Bronchial epithelial cell (primary cell): ENCODE data around the gene NAT16. TPM values are rescaled to one million over a fixed set of nuclear protein-coding genes. Genes with fewer than 3 reads are reported as not detected.
A peak's percentile ranks its signal among the peaks of the same experiment; 100 is the strongest.

Source experiments
- DNase-seq: peaks from one replicate; pipeline ENCODE4 v3.0.0-alpha.2; 2010; ENCODE audit warnings: low read depth
- FAIRE-seq: peaks from 2 replicates; lab custom pipeline; 2011; peaks lifted over from hg19 to GRCh38; lab: Jason Lieb, UNC
- H3K27me3 ChIP-seq: 2 replicates; pipeline ENCODE4 v1.5.1; 2011; ENCODE audit warnings: low read length; ENCODE audit not compliant: control insufficient read depth, insufficient read depth
- H3K36me3 ChIP-seq: 2 replicates; pipeline ENCODE4 v1.5.1; 2011; ENCODE audit warnings: low read length; ENCODE audit not compliant: control insufficient read depth, insufficient read depth
- H3K4me3 ChIP-seq: 2 replicates; pipeline ENCODE4 v1.5.1; 2011; ENCODE audit warnings: mild to moderate bottlenecking, low read depth, low read length, control low read depth
- total RNA-seq: library from RNA; depleted of rRNA; stranded (reverse); fragments of >200 nt; gene quantifications from 2 replicates; pipeline ENCODE4 v1.2.1, GENCODE V29; 2014
- TF ChIP-seq, protein P1 (sequence below): IDR thresholded peaks from 2 replicates; pipeline ENCODE4 v1.5.1; 2011; ENCODE audit warnings: mild to moderate bottlenecking, moderate library complexity, low read length, control low read depth, inconsistent platforms; ENCODE audit not compliant: insufficient read depth, severe bottlenecking

The NAT16 gene
- total RNA-seq, 1 donor from 2014 or later, result not detected

DNA sequence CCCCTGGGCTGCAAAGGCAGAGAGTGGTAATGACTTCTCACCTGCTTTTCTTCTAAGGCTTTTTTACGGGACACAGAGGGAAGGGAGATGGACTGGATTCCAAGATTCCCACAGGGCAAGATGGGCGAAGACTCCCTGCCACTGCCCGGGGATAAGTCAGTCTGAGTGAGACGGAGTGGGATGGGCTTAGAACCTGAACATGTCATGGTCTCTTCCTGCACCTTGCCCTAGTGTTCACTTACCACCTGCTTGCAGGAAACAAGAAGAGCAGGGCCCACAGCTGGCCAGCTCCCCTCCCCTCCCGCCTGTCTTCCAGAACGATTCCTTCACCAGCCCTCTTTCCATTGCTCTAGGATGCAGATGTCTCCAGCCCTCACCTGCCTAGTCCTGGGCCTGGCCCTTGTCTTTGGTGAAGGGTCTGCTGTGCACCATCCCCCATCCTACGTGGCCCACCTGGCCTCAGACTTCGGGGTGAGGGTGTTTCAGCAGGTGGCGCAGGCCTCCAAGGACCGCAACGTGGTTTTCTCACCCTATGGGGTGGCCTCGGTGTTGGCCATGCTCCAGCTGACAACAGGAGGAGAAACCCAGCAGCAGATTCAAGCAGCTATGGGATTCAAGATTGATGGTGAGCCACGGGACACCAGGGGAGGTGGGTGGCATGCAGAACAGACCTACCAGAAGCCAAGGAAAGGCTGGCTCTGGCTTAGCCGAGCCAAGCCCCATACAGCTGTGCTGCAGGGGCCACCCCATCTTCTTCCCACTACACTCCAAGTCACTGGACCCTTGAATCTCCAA, 51.9 kb downstream of the NAT16 start:
- FAIRE-seq, result no peak
- no peaks in the 10 kb centered on the region for H3K27me3 ChIP-seq
- DNase-seq, result no peak
- H3K36me3 ChIP-seq, result peaks cover 25% of the 10 kb centered on the region
- H3K4me3 ChIP-seq, result peak overlapping the region; percentile 47
- TF ChIP-seq, protein P1, sequence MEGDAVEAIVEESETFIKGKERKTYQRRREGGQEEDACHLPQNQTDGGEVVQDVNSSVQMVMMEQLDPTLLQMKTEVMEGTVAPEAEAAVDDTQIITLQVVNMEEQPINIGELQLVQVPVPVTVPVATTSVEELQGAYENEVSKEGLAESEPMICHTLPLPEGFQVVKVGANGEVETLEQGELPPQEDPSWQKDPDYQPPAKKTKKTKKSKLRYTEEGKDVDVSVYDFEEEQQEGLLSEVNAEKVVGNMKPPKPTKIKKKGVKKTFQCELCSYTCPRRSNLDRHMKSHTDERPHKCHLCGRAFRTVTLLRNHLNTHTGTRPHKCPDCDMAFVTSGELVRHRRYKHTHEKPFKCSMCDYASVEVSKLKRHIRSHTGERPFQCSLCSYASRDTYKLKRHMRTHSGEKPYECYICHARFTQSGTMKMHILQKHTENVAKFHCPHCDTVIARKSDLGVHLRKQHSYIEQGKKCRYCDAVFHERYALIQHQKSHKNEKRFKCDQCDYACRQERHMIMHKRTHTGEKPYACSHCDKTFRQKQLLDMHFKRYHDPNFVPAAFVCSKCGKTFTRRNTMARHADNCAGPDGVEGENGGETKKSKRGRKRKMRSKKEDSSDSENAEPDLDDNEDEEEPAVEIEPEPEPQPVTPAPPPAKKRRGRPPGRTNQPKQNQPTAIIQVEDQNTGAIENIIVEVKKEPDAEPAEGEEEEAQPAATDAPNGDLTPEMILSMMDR, result no peak

DNA sequence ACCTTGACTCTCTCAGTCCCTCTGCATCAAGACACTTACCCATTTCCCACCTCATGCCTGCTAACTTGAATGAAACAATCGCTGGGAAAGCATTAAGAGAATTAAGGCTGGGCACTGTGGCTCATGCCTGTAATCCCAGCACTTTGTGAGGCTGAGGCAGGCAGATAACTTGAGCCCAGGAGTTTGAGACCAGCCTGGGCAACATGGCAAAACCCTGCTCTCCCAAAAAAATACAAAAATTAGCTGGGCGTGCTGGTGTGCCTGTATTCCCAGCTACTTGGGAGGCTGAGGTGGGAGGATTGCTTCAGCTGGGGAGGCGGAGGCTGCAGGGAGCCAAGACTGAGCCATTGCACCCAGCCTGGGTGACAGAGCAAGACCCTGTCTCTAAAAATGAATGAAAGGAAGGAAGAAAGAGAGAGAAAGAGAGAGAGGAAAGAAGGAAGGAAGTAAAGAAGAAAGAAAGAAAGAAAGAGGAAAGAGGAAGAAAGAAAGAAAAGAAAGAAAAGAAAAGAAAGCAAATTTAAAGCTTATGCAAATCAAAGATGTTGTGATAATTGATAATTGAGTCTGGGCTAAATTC, 52.5 kb downstream of the NAT16 start:
- H3K4me3 ChIP-seq, result peak overlapping the region; percentile 47
- no peaks in the 10 kb centered on the region for H3K27me3 ChIP-seq
- peaks cover 25% of the 10 kb centered on the region for H3K36me3 ChIP-seq
- TF ChIP-seq, protein P1, result no peak
- DNase-seq, result no peak
- no peak for FAIRE-seq

- no peak for FAIRE-seq
- TF ChIP-seq, protein P1, result no peak
- DNase-seq, result peak; percentile 98
- Histone ChIP-seq H3K36me3 (peaks cover 20% of the 10 kb centered on the region), H3K4me3 (peak within 1 kb of the TSS; percentile 47), H3K27me3 (no peaks in the 10 kb centered on the region)
Measured at GRCh38 chr7:101126651-101127459, 53.2 kb downstream of the NAT16 start, which contains the start of gene SERPINE1. Gene SERPINE1 (plus strand): TSS chr7:101127104. CDS start chr7:101128394, 1,290 bp downstream.

GRCh38 chr7:101125989-101126650, 54.0 kb downstream of the NAT16 start:
- Histone ChIP-seq H3K27me3 (no peaks in the 10 kb centered on the region), H3K36me3 (peaks cover 19% of the 10 kb centered on the region), H3K4me3 (no peak overlapping the region)
- DNase-seq (peak; percentile 88), FAIRE-seq (no peak)
- TF ChIP-seq, protein P1, result no peak

- no peak overlapping the region for H3K4me3 ChIP-seq
- TF ChIP-seq, protein P1, result no peak
- H3K27me3 ChIP-seq, result no peaks in the 10 kb centered on the region
- peaks cover 8% of the 10 kb centered on the region for H3K36me3 ChIP-seq
- peak; percentile 80 for DNase-seq
- FAIRE-seq, result no peak
Measured at GRCh38 chr7:101124376-101125056, 55.6 kb downstream of the NAT16 start.
